H1 (cell line): ENCODE measurements around the gene COL5A1. TPM values are rescaled to one million over a fixed set of nuclear protein-coding genes. Genes with fewer than 3 reads are reported as not detected.

Experiments used
- CBX8 ChIP-seq: fragments of 300-800, 300-1000 bp; sonication (generic); IDR thresholded peaks from 2 replicates; pipeline ENCODE4 v1.7.1; 2016; ENCODE audit warnings: low read depth, low read length, borderline replicate concordance
- EP300 ChIP-seq, 2 experiments: IDR thresholded peaks; 1 replicate in 1 of 2; 2 replicates in 1 of 2; pipeline ENCODE4 v1.6.1; 2011 to 2012; ENCODE audit warnings: low read depth in 2 of 2, low read length in 2 of 2, mild to moderate bottlenecking in 2 of 2, borderline replicate concordance in 1 of 2, inconsistent platforms in 1 of 2, moderate library complexity in 1 of 2
- POLR2AphosphoS5 ChIP-seq: IDR thresholded peaks from 2 replicates; pipeline ENCODE4 v1.6.1; 2011; ENCODE audit warnings: low read depth, low read length
- POU5F1 ChIP-seq: IDR thresholded peaks from 2 replicates; pipeline ENCODE4 v1.6.1; 2011; ENCODE audit warnings: low read depth, mild to moderate bottlenecking, low read length, moderate library complexity
- YY1 ChIP-seq: IDR thresholded peaks from 2 replicates; pipeline ENCODE4 v1.6.1; 2011; ENCODE audit warnings: low read depth, mild to moderate bottlenecking, low read length
- polyA plus RNA-seq, 7 experiments: library from polyadenylated mRNA; depleted of rRNA in 3 of 7; stranded (reverse) in 5 of 7; unstranded in 2 of 7; fragments of >200 nt in 5 of 7; fragments of 200-250 nt in 2 of 7; gene quantifications; 1 replicate in 5 of 7; 2 replicates in 1 of 7; 4 replicates in 1 of 7; pipeline versions ENCODE4 v1.2.1 to v1.2.3, GENCODE V29; 2011 to 2013; ENCODE audit warnings: missing spikeins in 2 of 7, mixed read lengths in 2 of 7
- total RNA-seq: library from RNA; stranded (reverse); fragmentation: NEBNext Ultra II Directional; extraction: Animal tissue kit (Norgen Biotek cat#: 25700); gene quantifications from 2 replicates; pipeline ENCODE4 v1.2.1, GENCODE V29; 2021
- TF ChIP-seq, protein P1 (sequence below): IDR thresholded peaks from 2 replicates; pipeline ENCODE4 v1.6.1; 2011; ENCODE audit warnings: low read length, improper control_type of control experiment
- TF ChIP-seq, protein P2 (sequence below): IDR thresholded peaks from 2 replicates; pipeline ENCODE4 v1.6.1; 2012; ENCODE audit warnings: low read length, inconsistent platforms

COL5A1 gene
- total and polyA plus RNA-seq, 2 of the 8 experiments (the other 6 are each of a cell fraction or from before 2014, with no cell fraction given): 3.8 to 12.0 TPM

DNA sequence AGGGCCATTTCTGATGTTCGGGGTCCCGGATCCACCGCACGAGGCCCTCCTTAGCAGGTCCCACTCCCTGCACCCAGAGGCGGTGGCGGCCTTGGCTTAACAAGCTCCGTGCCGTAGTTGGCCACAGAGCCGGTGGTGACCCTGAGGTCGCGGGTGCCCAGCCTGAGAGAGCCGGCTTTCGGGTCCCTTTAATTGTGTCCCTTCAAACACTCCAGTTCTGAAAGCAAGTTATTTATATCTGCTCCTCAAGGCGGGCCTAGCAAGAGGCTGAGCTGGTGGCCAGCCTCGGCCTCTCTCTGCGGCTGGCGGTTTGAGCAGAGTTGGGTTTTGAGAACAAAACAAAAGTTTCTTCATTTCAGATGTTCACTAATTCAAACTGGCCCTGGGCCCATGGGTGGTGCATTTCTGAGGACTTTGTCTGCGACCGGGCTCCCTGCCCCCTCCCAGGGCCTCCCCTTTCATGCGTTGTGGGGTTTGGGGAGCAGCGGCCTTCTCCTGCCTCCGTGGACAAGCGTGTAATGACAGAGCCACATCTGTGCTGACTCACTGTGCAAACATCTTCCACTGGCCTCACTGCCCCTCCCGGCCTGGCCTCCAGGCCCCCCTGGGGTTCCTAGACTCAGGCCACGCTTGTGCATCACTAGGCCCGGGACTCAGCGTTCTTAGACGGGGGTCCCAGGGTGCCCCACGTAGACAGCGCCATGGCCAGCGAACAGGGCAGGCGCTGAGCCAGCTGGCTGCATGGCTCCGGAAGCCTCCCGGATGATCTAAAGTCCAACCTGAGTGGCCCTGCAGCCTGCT lies 49.4 kb upstream of the COL5A1 start (continued):
- TF ChIP-seq, protein P1, sequence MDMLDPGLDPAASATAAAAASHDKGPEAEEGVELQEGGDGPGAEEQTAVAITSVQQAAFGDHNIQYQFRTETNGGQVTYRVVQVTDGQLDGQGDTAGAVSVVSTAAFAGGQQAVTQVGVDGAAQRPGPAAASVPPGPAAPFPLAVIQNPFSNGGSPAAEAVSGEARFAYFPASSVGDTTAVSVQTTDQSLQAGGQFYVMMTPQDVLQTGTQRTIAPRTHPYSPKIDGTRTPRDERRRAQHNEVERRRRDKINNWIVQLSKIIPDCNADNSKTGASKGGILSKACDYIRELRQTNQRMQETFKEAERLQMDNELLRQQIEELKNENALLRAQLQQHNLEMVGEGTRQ: no peak
- TF ChIP-seq YY1: no peak
- TF ChIP-seq, protein P2, sequence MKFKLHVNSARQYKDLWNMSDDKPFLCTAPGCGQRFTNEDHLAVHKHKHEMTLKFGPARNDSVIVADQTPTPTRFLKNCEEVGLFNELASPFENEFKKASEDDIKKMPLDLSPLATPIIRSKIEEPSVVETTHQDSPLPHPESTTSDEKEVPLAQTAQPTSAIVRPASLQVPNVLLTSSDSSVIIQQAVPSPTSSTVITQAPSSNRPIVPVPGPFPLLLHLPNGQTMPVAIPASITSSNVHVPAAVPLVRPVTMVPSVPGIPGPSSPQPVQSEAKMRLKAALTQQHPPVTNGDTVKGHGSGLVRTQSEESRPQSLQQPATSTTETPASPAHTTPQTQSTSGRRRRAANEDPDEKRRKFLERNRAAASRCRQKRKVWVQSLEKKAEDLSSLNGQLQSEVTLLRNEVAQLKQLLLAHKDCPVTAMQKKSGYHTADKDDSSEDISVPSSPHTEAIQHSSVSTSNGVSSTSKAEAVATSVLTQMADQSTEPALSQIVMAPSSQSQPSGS: no peak
- TF ChIP-seq POU5F1: no peak
- TF ChIP-seq CBX8: no peak
- no peak for TF ChIP-seq POLR2AphosphoS5
- no peak for TF ChIP-seq EP300 (IDR thresholded peaks at IDR 0.05; ENCODE audit: borderline replicate concordance in 1 of 2, low read depth in 2 of 2, low read length in 2 of 2)
